GM23248 (cell line): ENCODE measurements around the gene SPTBN5. TPM values are rescaled to one million over a fixed set of nuclear protein-coding genes. Genes with fewer than 3 reads are reported as not detected.
"Not testable (repeated sequence)": the region's sequence is repeated elsewhere in the genome, so short reads cannot be mapped to it uniquely, and the experiment has no call there.

Experiments used
- DNase-seq: peaks from one replicate; pipeline ENCODE4 v3.0.0-alpha.2; 2015
- H2AFZ ChIP-seq: fragments of 200-600 bp; sonication (generic); 2 replicates; pipeline ENCODE4 v1.6.1; 2016; ENCODE audit warnings: antibody characterized with exemption
- H3F3A ChIP-seq: fragments of 200-600 bp; sonication (generic); 2 replicates; pipeline ENCODE4 v1.6.1; 2016; ENCODE audit warnings: mild to moderate bottlenecking, antibody characterized with exemption, mixed run types; ENCODE audit not compliant: insufficient read depth
- H3K27ac ChIP-seq: fragments of 200-600 bp; sonication (generic); 2 replicates; pipeline ENCODE4 v1.5.1; 2016; ENCODE audit warnings: mild to moderate bottlenecking
- H3K27me3 ChIP-seq: fragments of 200-600 bp; sonication (generic); replicated peaks from 2 replicates; pipeline ENCODE4 v1.6.1; 2016; ENCODE audit warnings: mild to moderate bottlenecking; ENCODE audit not compliant: insufficient read depth
- H3K36me3 ChIP-seq: fragments of 200-600 bp; sonication (generic); 2 replicates; pipeline ENCODE4 v1.6.1; 2016; ENCODE audit warnings: low read depth, mild to moderate bottlenecking
- H3K4me1 ChIP-seq: fragments of 200-600 bp; sonication (generic); 2 replicates; pipeline ENCODE4 v1.6.1; 2016; ENCODE audit warnings: mild to moderate bottlenecking; ENCODE audit not compliant: insufficient read depth
- H3K4me2 ChIP-seq: fragments of 200-600 bp; sonication (generic); one replicate; pipeline ENCODE4 v1.6.1; 2016; ENCODE audit warnings: mild to moderate bottlenecking; ENCODE audit not compliant: unreplicated experiment
- H3K4me3 ChIP-seq: fragments of 200-600 bp; sonication (generic); 2 replicates; pipeline ENCODE4 v1.5.1; 2016; ENCODE audit warnings: mild to moderate bottlenecking
- H3K79me2 ChIP-seq: fragments of 200-600 bp; sonication (generic); 2 replicates; pipeline ENCODE4 v1.6.1; 2016; ENCODE audit warnings: mild to moderate bottlenecking; ENCODE audit not compliant: insufficient read depth
- H3K9ac ChIP-seq: fragments of 200-600 bp; sonication (generic); 2 replicates; pipeline ENCODE4 v1.6.1; 2016; ENCODE audit warnings: mild to moderate bottlenecking
- H3K9me2 ChIP-seq: fragments of 200-600 bp; sonication (generic); 2 replicates; pipeline ENCODE4 v1.6.1; 2016; ENCODE audit warnings: mixed run types, mild to moderate bottlenecking, moderate library complexity; ENCODE audit not compliant: insufficient read depth
- H3K9me3 ChIP-seq: fragments of 200-600 bp; sonication (generic); one replicate; pipeline ENCODE4 v1.6.1; 2017; ENCODE audit warnings: low read depth
- H4K20me1 ChIP-seq: fragments of 200-600 bp; sonication (generic); 2 replicates; pipeline ENCODE4 v1.6.0; 2016; ENCODE audit not compliant: insufficient read depth
- EZH2 ChIP-seq: fragments of 200-600 bp; sonication (generic); IDR thresholded peaks from 2 replicates; pipeline ENCODE4 v1.6.1; 2018; ENCODE audit warnings: antibody characterized with exemption, mild to moderate bottlenecking; ENCODE audit not compliant: insufficient read depth, poor library complexity, severe bottlenecking
- EZH2phosphoT487 ChIP-seq: fragments of 200-600 bp; sonication (generic); IDR thresholded peaks from 2 replicates; pipeline ENCODE4 v1.6.1; 2018; ENCODE audit warnings: antibody characterized with exemption, moderate library complexity, mild to moderate bottlenecking, low read depth; ENCODE audit not compliant: insufficient read depth
- WGBS, 2 experiments: methylation state at CpG; one replicate each; pipeline ENCODE4 v1.1.6; 2015 to 2017; ENCODE audit warnings: low lambda C conversion rate in 2 of 2, low coverage in 1 of 2; ENCODE audit errors: missing lambda C conversion rate in 2 of 2; 5-methylcytosine and 5-hydroxymethylcytosine counted together
- in situ Hi-C: fragments of 300-500 bp; cut with MboI; formaldehyde crosslinking; loops from 2 replicates; pipeline ENCODE4 v1.15.0; 2020
- polyA plus RNA-seq: library from polyadenylated mRNA; unstranded; fragments of >200 nt; fragmentation: Nextera tagmentation; extraction: Ambion mirVana; gene quantifications from 2 replicates; pipeline ENCODE4 v1.2.1, GENCODE V29; 2016
- total RNA-seq: library from RNA; depleted of rRNA; stranded (reverse); fragments of >200 nt; shearing (Covaris generic); gene quantifications from 2 replicates; pipeline ENCODE4 v1.2.3, GENCODE V29; 2014

SPTBN5 gene
- total and polyA plus RNA-seq, 2 experiments from 2014 or later, result 0.03 to 0.11 TPM

DNA sequence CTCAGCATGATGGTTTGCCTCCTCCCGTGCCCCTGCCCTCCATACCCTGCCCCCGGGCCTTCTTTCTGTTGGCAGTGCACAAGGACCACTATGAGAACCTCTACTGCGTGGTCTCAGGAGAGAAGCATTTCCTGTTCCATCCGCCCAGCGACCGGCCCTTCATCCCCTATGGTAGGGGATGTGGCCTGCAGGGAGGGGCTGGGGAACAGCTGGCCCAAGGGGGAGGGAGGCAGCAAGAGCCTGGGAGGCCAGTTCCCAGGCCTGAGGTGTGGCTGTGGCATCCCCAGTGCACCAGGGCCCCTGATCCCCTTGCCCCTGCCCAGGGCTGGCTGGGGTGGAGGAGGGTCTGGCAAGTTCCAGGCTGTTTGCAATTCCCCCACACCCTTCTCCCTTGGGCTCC is 57.8 kb downstream of the SPTBN5 start:
- TF ChIP-seq EZH2 (no peak), EZH2phosphoT487 (no peak)
- H3K79me2 ChIP-seq, result no peaks in the 10 kb centered on the region
- H3K9me2 ChIP-seq, result no peaks in the 10 kb centered on the region
- H3K4me1 ChIP-seq, result no peaks in the 10 kb centered on the region
- no peaks in the 10 kb centered on the region for H3K27me3 ChIP-seq
- H3F3A ChIP-seq, result no peaks in the 10 kb centered on the region
- in situ Hi-C loops, result no loop called here
- H3K4me2 ChIP-seq, result no peak overlapping the region
- H3K27ac ChIP-seq, result no peak overlapping the region
- no peak overlapping the region for H3K4me3 ChIP-seq
- H3K36me3 ChIP-seq, result no peaks in the 10 kb centered on the region
- no peaks in the 10 kb centered on the region for H4K20me1 ChIP-seq
- H3K9ac ChIP-seq, result no peak overlapping the region
- H2AFZ ChIP-seq, result no peak overlapping the region
- DNase-seq, result no peak
- no peaks in the 10 kb centered on the region for H3K9me3 ChIP-seq
- 89 to 91% methylated on average over 6 of the region's 6 CpGs for WGBS, 2 experiments

DNA sequence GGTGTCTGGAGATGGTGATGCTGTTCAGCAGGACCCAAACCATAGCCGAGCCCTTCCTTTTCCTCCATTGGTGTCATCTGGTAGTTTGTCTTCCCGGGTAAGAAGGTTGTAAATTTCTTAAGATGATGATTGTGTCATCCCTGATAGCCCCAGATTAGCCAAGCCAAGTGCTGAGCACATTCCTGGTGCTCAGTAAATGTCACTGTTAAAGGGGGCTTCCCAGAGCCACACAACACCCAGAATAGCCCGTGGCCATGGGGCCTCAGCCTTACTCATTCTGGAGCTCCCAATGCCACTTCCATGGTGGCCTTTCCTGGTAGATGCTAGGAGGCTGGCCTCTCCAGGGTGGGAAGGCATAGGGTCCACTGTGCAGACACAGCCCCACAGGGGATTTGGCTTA is 59.8 kb downstream of the SPTBN5 start:
- Histone ChIP-seq H3K36me3 (no peaks in the 10 kb centered on the region), H3K4me1 (no peaks in the 10 kb centered on the region), H3F3A (no peaks in the 10 kb centered on the region), H3K9me3 (no peaks in the 10 kb centered on the region), H3K9ac (no peak overlapping the region), H3K9me2 (no peaks in the 10 kb centered on the region), H3K4me2 (no peak overlapping the region), H3K79me2 (no peaks in the 10 kb centered on the region), H2AFZ (no peak overlapping the region), H3K27me3 (no peaks in the 10 kb centered on the region), H3K27ac (no peak overlapping the region), H3K4me3 (no peak overlapping the region), H4K20me1 (no peaks in the 10 kb centered on the region)
- in situ Hi-C loops, result no loop called here
- WGBS, 2 experiments, result 93% methylated on average over 3 of the region's 3 CpGs
- DNase-seq, result no peak
- TF ChIP-seq EZH2, result no peak
- no peak for TF ChIP-seq EZH2phosphoT487

DNA sequence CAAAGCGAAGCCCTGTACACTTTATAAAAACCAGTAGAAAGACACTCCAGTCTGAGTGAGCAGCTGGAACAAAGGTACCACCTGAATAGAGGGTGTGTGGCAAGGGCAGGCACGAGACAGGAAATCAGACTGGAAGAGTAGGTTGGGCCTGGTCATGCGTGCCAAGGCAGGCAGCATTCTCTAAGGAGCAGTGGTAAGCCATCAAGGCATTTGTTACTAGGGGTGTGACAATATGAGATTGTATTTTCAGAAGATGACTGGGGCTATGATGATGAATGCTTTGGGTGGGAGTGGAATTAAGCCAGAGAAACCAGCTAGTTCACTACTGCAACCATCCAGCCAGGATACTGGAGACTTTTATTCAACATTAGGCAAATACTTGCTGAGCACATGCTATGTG is 61.0 kb downstream of the SPTBN5 start:
- no peak for DNase-seq
- in situ Hi-C loops, result no loop called here
- Histone ChIP-seq H3K79me2 (no peaks in the 10 kb centered on the region), H3K4me3 (no peak overlapping the region), H3K9ac (no peak overlapping the region), H3K36me3 (no peaks in the 10 kb centered on the region), H3K9me2 (no peaks in the 10 kb centered on the region), H3K4me2 (no peak overlapping the region), H4K20me1 (no peaks in the 10 kb centered on the region), H3F3A (no peaks in the 10 kb centered on the region), H3K9me3 (no peaks in the 10 kb centered on the region), H2AFZ (no peak overlapping the region), H3K4me1 (no peaks in the 10 kb centered on the region; the same call in 1 of the 2 replicates), H3K27ac (no peak overlapping the region), H3K27me3 (no peaks in the 10 kb centered on the region)
- WGBS, 2 experiments, result 93% methylated on average over 3 of the region's 3 CpGs
- no peak for TF ChIP-seq EZH2
- TF ChIP-seq EZH2phosphoT487, result no peak

DNA sequence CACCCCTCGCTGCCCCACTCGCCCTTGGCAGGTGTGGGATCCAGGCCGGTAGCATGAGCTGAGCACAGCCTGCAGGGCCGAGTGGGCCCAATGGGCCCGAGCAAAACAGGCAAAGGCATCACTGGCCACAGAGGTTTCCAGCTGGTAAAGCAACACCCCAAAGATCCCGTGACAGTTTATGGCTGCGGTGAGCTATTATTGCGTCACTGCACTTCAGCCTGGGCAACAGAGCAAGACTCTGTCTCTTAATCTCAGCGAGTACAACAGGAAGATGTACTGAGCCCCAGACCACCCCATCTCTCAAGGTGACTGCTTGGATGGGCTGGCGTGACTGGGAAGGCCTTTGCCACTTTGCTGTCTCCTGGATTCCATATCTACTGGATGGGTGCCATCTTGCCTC is 61.6 kb downstream of the SPTBN5 start:
- Histone ChIP-seq H3K4me3 (no peak overlapping the region), H3K9me2 (no peaks in the 10 kb centered on the region), H3K9ac (no peak overlapping the region), H3K36me3 (no peaks in the 10 kb centered on the region), H3K9me3 (no peaks in the 10 kb centered on the region), H2AFZ (no peak overlapping the region), H3K27ac (no peak overlapping the region), H3K79me2 (no peaks in the 10 kb centered on the region), H3K27me3 (no peaks in the 10 kb centered on the region), H4K20me1 (no peaks in the 10 kb centered on the region), H3F3A (no peaks in the 10 kb centered on the region), H3K4me2 (no peak overlapping the region), H3K4me1 (no peaks in the 10 kb centered on the region; the same call in 1 of the 2 replicates)
- TF ChIP-seq EZH2 (no peak), EZH2phosphoT487 (no peak)
- in situ Hi-C loops, result no loop called here
- DNase-seq, result no peak
- WGBS, 2 experiments, result 96% methylated on average over 10 of the region's 10 CpGs

DNA sequence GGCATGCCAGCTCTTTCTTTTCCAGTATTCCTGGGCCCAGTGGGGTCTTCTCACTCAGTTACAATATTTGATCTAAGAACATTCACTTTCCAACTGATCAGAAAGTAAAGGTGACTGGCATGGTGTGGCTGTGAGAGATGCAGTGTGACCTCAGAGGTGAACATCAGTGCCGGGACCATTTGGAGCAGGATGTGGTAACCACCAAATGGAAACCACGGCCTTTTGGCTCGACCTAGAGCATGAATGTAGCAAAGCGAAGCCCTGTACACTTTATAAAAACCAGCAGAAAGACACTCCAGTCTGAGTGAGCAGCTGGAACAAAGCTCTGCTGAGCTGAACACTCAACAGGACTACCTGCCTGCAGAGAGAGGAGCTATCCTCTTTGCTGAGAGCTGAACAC is 62.6 kb downstream of the SPTBN5 start:
- H3K4me2 ChIP-seq, H3K36me3 ChIP-seq, DNase-seq, H3K9me2 ChIP-seq, H3K27ac ChIP-seq, H4K20me1 ChIP-seq, H3K9me3 ChIP-seq, H3F3A ChIP-seq, H3K79me2 ChIP-seq, H3K27me3 ChIP-seq, in situ Hi-C loops, H3K4me1 ChIP-seq, H3K9ac ChIP-seq, H2AFZ ChIP-seq, H3K4me3 ChIP-seq: not testable (repeated sequence)
- WGBS, 2 experiments, result 84% methylated on average over 4 of the region's 4 CpGs
